Central memory CD4-positive, alpha-beta T cell (primary cell): ENCODE results near the gene LRATD1.
"Not testable (repeated sequence)": the region's sequence is repeated elsewhere in the genome, so short reads cannot be mapped to it uniquely, and the experiment has no call there.

ENCODE experiments used
- DNase-seq: peaks from one replicate; pipeline ENCODE4 v3.0.0; 2022
- total RNA-seq, 3 experiments: gene quantifications; one replicate each; lab custom pipeline; 2026; lab: John Stamatoyannopoulos, UW

The LRATD1 gene
- 0 reads per million in 3 experiments for total RNA-seq

- DNase-seq = no peak
These were observed at the start of gene LRATD1 for GRCh38 chr2:14632133-14632936. Gene LRATD1 (plus strand): TSS chr2:14632717. CDS start chr2:14633980, 1,263 bp downstream.

- no peak for DNase-seq
These were observed 49.5 kb upstream of the LRATD1 start for GRCh38 chr2:14583059-14583458.

- DNase-seq = no peak
These were observed 48.7 kb upstream of the LRATD1 start for GRCh38 chr2:14583802-14584201.

GRCh38 chr2:14587119-14587518 is 45.4 kb upstream of the LRATD1 start:
- DNase-seq = no peak

- no peak for DNase-seq
These were observed 31.3 kb upstream of the LRATD1 start for GRCh38 chr2:14601156-14601770.

GRCh38 chr2:14602309-14602708 is 30.2 kb upstream of the LRATD1 start:
- no peak for DNase-seq

- no peak for DNase-seq
These were observed 28.8 kb upstream of the LRATD1 start for GRCh38 chr2:14603676-14604075.

GRCh38 chr2:14608245-14608644 is 24.3 kb upstream of the LRATD1 start:
- no peak for DNase-seq

GRCh38 chr2:14614017-14614416 is 18.5 kb upstream of the LRATD1 start:
- DNase-seq = no peak

GRCh38 chr2:14615121-14615520 is 17.4 kb upstream of the LRATD1 start:
- DNase-seq = no peak

- DNase-seq = no peak
These were observed 16.8 kb upstream of the LRATD1 start for GRCh38 chr2:14615760-14616159.

GRCh38 chr2:14616342-14616741 is 16.2 kb upstream of the LRATD1 start:
- DNase-seq = no peak

- DNase-seq = no peak
These were observed 15.6 kb upstream of the LRATD1 start for GRCh38 chr2:14616950-14617349.

- DNase-seq = no peak
These were observed 13.1 kb upstream of the LRATD1 start for GRCh38 chr2:14619441-14619840.

- DNase-seq = no peak
These were observed 11.4 kb upstream of the LRATD1 start for GRCh38 chr2:14621114-14621513.

- DNase-seq = no peak
These were observed 10.5 kb upstream of the LRATD1 start for GRCh38 chr2:14621906-14622549.

- not testable (repeated sequence) for DNase-seq
These were observed 10.0 kb upstream of the LRATD1 start for GRCh38 chr2:14622550-14622939.

- no peak for DNase-seq
These were observed 9.3 kb upstream of the LRATD1 start for GRCh38 chr2:14623237-14623636.

- DNase-seq = no peak
These were observed 5.6 kb upstream of the LRATD1 start for GRCh38 chr2:14626873-14627272.

- DNase-seq = no peak
These were observed 3.6 kb upstream of the LRATD1 start for GRCh38 chr2:14628901-14629300.

GRCh38 chr2:14631406-14632040 is 994 bp upstream of the LRATD1 start:
- no peak for DNase-seq

GRCh38 chr2:14633061-14633460 is 544 bp downstream of the LRATD1 start:
- DNase-seq = no peak

- DNase-seq = no peak
These were observed 1.1 kb downstream of the LRATD1 start for GRCh38 chr2:14633461-14634181.
